Measurements from ENCODE around the gene CAMKMT.

The CAMKMT gene

DNA sequence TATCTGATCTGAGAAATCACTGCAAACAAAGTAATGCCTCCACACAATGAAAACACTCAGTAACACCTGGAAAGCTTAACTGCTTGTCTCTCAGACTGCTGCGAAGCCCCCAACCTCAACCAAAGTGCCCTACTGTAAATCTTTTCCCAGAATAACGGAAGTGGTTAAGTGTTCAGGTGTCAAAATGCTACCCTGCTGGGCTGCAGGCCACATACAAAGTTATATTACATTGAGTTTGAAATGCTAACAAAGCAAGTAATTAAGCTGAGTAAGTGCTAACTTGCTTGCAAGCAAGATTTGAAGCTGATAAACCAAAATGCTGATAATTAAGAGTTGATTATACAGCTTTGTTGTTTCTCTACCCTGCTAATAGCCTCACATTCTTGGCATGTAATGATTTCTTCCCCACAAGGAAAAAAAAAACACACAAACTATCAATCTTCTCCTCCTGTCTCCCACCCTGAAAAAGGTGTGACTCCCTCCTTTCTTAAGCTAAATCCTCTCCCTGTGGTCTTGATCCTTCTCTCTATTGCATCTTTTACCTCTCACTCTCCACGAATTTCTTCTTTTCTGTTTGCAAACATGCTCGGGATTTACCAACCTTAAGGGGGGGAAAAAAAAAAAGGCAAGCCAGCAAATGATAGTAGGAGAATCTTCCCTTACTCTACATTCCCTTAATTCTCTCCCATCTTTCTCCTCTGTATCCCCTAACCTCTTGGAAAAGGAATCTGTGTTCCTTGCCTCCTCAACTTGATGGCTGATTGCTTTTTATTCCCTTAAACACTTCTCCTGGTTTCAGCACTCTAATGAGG, 312.9 kb downstream of the CAMKMT start:
- TF ChIP-seq, protein P1, sequence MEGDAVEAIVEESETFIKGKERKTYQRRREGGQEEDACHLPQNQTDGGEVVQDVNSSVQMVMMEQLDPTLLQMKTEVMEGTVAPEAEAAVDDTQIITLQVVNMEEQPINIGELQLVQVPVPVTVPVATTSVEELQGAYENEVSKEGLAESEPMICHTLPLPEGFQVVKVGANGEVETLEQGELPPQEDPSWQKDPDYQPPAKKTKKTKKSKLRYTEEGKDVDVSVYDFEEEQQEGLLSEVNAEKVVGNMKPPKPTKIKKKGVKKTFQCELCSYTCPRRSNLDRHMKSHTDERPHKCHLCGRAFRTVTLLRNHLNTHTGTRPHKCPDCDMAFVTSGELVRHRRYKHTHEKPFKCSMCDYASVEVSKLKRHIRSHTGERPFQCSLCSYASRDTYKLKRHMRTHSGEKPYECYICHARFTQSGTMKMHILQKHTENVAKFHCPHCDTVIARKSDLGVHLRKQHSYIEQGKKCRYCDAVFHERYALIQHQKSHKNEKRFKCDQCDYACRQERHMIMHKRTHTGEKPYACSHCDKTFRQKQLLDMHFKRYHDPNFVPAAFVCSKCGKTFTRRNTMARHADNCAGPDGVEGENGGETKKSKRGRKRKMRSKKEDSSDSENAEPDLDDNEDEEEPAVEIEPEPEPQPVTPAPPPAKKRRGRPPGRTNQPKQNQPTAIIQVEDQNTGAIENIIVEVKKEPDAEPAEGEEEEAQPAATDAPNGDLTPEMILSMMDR (IDR thresholded peaks at IDR 0.05; ENCODE audit: low read depth, low read length, missing control alignments): no peak
- DNase-seq (ENCODE audit: low read depth): no peak

DNA sequence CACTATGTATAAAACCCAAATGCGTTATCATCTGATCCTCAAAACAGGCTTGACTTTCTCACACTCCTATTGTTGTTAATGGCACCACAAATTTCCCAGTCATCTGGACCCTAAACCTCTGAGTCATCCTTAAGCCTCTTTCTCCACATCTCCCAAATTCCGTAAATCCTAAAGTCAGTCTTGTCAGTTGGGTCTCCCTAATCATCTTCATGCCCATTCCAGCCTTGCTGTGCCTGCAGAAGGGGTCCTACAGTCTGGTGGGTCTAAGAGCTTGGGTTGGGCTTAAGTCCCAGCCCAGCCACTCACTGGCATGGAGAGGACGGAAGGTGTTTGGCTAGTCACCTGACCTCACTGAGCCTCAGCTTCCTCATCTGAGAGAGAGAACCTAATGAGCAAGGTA, 314.6 kb downstream of the CAMKMT start:
- H3K4me3 ChIP-seq (ENCODE audit: low read depth, low read length): no peak overlapping the region
- TF ChIP-seq, protein P1 (IDR thresholded peaks at IDR 0.05; ENCODE audit: low read depth, low read length, missing control alignments): no peak
- no peak for DNase-seq (ENCODE audit: low read depth)

More for the DNA sequence above, 312.9 kb downstream of the CAMKMT start:
- no peak overlapping the region for H3K4me3 ChIP-seq (ENCODE audit: low read depth, low read length)

DNA sequence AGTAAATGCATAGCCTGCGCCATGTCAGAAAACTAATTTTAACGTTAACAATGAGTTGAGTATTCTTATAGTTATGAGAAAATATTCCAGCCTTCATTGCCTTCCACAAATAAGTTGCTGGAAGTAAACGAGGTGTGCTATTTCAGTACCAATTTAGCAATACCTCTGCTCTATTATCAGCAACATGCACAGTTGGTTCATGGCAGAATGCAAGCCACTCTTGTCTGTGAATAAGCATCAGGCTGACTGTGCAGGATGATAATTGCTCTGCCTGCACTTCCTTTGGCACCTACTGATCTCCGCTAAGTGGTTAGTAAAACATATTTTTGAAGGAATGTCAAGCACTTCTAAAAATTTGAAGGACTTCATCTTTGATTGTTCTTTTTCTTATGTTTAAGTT, 317.8 kb downstream of the CAMKMT start:
- no peak overlapping the region for H3K4me3 ChIP-seq (ENCODE audit: low read depth, low read length)
- TF ChIP-seq, protein P1 (IDR thresholded peaks at IDR 0.05; ENCODE audit: low read depth, low read length, missing control alignments): no peak
- no peak for DNase-seq (ENCODE audit: low read depth)

DNA sequence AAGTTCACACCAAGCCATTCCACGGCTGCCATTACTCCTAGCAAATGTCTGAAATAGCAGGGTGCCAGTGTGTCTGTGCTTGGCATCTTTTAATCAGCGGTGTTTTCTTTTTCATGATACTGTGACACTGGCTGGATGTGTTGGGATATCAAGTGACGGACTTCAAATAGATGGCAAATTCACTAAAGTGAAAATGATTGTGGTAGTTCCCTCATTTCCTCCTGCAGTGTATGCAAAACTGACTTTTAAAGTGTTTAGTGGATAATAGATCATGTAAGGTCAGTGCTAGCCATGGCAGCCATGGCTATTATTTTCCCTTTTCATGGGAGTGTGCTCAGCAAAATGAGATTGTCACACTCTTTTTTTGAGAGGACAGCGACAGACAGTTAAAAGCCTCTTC, 318.2 kb downstream of the CAMKMT start:
- TF ChIP-seq, protein P1 (IDR thresholded peaks at IDR 0.05; ENCODE audit: low read depth, low read length, missing control alignments): no peak
- no peak for DNase-seq (ENCODE audit: low read depth)
- H3K4me3 ChIP-seq (ENCODE audit: low read depth, low read length): no peak overlapping the region

DNA sequence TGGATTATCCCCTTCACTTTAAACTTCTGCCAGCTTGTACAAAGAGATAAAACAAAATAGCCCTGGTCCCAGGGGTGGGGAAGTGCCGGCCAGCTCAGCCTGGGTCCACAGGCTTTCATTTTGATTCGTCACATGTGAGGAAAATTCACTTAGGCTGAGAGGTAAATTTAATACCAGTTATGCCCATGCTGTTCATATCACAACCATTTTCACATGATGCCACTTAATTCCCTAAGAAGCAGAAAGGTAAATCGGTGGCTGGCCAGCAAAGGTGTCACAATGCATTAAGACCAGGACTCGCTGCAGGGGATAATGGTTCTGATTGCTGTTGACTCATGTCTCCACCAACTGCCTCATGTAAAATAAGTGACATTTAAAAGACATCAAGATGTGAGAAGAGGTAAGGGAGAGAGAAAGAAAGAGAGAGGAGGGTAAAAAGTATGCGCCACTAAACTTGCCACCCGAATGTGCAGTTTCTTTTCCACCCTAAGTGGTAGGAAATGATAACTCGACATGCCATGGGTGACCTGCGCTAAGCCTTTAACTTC, 318.8 kb downstream of the CAMKMT start:
- TF ChIP-seq, protein P1 (IDR thresholded peaks at IDR 0.05; ENCODE audit: low read depth, low read length, missing control alignments): no peak
- DNase-seq (ENCODE audit: low read depth): no peak
- no peak overlapping the region for H3K4me3 ChIP-seq (ENCODE audit: low read depth, low read length)

DNA sequence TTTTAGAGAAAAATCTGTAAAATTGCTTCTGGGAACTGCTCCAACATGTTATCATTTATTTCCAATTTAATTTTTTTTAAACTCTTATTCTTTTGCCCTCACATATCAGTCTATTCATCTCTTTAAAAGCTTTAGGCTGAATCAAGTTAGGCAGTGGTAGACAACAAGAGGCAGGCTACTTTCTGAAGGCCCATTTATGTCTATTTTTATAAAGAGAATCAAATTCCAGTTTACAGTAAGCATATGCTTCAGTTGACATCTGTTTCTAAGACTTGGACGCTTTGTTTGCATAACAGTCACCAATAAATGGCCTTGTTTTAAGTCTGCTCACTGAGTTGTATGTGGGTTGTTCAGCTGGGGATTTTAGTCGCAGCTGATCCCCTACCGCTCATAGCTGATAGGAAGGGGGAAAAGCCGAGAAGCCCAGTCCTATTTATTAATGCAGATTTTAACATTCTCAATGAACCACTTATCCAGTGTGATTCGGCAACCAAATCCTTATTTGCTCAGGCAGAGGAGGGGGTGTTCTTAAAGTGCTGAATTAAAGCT, 319.3 kb downstream of the CAMKMT start:
- H3K4me3 ChIP-seq (ENCODE audit: low read depth, low read length): no peak overlapping the region
- no peak for DNase-seq (ENCODE audit: low read depth)
- TF ChIP-seq, protein P1 (IDR thresholded peaks at IDR 0.05; ENCODE audit: low read depth, low read length, missing control alignments): no peak

Data from GM12864 (cell line).